ENCODE data around the gene PHF5A.
"Not testable (repeated sequence)": the region's sequence is repeated elsewhere in the genome, so short reads cannot be mapped to it uniquely, and the experiment has no call there.

Gene PHF5A

DNA sequence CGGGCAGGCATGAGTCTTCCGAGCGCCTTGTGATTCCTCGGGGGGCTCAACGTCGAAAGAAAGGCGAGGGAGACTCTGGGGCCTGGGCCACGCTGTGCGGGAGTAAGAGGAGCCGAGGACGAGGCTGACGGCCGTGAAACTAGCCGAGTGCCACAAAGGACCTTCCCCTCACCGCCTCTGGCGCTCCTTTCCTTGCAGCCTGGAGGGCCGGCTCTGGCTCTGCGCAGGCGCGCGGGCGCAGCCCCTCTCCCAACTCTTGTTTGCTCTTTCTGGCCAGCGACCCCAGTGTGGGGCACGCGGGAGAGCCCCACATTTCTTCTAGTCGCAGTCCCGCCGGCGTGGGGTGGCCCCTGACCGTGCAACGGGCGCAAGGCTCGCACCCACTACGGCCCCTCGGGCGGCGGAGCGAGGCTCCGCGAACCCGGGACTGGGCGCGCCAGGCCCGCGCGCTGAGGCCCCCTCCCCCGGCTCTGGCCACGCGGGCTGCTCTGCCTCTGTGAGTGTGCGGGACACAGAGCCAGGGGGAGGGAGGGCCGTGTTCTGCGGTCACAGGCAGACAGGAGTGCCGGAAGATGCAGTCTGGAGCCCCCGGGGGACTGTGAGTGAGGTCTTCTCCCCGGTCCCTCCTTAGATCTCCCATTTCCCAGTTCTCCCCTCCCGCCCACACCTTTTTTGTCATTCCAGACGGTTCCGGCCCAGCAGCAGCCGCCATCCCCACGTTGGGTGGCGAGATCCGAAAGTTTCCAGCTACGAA, 20.9 kb downstream of the PHF5A start:
- TF ChIP-seq POLR2A (IDR thresholded peaks at IDR 0.05; ENCODE audit: low read length) (no peak), GATA1 (IDR thresholded peaks at IDR 0.05; ENCODE audit: low read depth, low read length) (no peak)
- DNase-seq: peak; percentile 82 to 85

DNA sequence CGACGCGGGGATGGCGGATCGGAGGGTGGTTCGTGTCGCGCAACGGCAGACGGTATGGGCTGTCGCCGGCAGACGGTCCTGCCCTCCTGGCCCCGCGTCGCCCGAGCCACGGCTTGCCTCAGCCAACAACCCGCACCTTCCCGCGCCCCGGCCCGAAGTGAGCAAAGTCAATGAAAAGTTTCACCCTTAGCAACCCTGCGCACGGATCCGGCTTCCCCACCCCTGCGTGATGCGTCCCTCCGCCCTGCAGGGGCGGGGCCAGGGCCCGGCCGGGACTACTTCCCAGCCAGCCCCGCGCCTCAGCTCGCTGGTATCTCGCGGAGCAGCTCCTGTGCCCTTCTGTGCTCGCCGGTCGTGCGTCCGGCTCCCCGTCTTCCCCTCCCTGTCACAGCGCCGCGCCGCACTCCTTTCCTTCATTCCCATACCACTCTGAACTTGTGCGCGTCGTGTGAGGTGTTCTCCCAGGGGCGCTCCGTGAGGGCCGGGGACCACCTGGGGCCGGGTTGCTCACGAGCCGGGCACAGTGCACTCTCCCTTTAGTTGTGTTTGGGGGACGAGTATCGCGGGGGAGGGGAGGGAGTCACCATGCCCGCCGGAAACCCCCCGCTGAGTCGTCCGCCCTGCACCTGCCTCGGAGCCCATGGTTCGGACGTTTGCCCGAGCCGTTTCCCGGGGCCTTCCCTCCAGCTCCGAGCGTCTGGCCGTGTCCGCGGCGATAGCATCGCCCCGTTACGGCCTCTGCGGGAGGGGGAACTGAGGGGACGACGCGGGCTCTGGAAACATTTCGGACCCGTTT, 21.7 kb downstream of the PHF5A start, which contains the start of gene TOB2:
Gene TOB2 (minus strand): TSS at position 163 of the 796 bp plus-strand sequence. CDS start 9,456 bp downstream, outside the sequence.
- TF ChIP-seq GATA1 (IDR thresholded peaks at IDR 0.05; ENCODE audit: low read depth, low read length) (no peak), POLR2A (IDR thresholded peaks at IDR 0.05; ENCODE audit: low read length) (peak; percentile 100)

DNA sequence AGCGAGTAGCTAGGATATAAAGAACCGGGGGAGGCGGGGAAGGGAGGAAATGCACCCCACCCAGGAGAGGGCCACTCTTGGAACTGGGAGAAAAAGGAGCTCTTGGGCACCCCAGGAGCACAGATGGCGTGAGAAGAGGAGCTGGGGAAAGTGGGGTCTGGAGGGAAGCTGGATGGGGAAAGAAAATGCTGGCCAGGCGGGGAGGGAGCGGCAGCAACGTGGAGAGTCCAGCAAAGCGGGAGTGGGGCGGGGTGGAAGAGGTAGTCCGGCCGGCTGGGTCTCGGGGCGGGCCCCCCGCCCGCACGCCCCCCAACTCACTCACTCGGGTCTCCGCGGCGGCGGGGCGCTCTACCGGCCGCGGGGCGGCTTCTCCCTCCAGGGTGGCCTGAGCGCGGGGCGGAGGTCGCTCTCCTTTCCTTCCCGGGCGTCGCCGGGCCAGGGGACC, 22.4 kb downstream of the PHF5A start:
- peak in 1 of 2 experiments; percentile 67 for DNase-seq
- TF ChIP-seq POLR2A (IDR thresholded peaks at IDR 0.05; ENCODE audit: low read length) (no peak), GATA1 (IDR thresholded peaks at IDR 0.05; ENCODE audit: low read depth, low read length) (no peak)

More for the DNA sequence above, 21.7 kb downstream of the PHF5A start, which contains the start of gene TOB2:
- DNase-seq: peak; percentile 98

DNA sequence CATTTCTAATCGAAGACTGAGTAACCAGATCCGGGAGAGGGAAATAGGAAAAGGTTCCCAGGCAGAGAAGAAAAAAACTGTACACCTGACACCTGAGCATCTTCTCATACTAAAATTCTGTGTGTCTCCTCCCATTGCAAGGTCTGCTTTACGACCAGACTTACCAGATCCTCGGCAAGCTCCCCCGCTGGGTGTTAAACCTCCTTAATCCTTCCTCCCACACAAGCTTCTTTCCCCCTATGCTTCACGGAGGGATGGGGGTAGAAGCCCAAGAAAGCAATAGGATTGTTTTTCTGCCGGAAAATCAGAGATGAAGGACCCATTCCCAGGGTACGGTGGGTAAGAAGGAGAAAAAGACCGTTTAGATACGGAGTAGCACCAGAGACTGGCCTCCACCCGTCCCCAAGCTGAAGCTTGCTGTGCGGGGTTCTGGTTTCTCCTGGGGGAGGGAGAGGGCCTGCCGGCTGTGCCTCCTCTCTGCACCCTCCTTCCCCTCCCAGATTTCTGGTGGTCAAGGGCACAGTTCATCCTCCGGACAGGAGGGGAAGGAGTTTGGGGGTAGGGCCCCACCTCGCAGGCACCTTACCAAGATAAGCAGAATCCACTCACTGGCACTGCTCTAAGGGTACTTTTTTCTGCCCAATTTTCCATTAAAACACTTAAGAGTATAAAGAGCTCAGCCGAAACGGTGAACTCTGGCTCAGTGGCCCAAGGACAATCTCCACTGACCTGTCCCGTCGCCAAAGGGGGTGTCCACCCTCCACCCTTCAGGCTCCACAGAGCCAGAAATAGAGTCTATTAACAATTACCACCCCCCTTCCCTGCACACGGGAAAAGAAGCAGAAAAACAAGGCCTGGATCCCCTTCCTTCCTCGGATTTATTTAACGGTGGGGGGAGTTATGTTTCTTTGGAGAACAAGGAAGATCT, 23.1 kb downstream of the PHF5A start:
- no peak for TF ChIP-seq GATA1 (IDR thresholded peaks at IDR 0.05; ENCODE audit: low read depth, low read length)
- no peak for TF ChIP-seq POLR2A (IDR thresholded peaks at IDR 0.05; ENCODE audit: low read length)
- peak; percentile 49 to 71 for DNase-seq

DNA sequence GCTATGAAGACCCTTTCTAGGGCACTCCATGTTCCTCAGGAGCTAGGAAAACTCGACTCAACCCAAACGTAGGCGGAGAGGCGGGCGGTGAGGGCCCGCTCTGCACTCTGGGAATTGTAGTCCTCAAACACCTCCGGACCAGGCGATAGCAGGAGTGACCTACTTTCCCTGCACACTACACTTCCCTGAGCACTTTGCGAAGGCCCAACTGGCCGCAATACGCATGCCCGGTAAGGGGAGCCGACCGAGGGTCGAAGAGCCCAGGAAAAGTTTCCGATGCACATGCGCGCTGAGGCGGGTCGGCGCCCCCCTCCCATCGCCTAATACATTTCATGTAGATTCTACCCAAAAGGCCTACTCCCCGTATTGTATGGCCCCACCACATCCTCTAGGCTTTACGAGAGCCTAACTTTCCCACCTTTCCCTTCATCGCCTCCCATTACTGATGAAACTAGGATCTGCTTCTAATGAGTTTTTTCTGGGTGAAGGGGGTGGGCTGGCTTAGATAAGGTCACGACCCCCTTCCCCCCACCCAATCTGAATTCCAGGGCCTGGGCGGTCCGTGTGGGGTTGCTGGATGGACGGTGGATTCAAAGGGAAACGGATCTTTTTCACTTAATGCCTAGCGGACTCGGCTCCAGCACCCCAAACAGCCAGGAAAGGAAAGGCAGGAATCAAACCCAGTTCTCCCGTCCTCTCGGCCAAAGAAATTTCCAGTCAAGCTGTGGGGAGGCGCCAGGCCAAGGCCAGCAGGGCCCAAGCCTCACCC, 23.9 kb downstream of the PHF5A start:
- peak; percentile 89 to 91 for DNase-seq
- TF ChIP-seq GATA1 (IDR thresholded peaks at IDR 0.05; ENCODE audit: low read depth, low read length): no peak
- TF ChIP-seq POLR2A (IDR thresholded peaks at IDR 0.05; ENCODE audit: low read length): peak; percentile 62

DNA sequence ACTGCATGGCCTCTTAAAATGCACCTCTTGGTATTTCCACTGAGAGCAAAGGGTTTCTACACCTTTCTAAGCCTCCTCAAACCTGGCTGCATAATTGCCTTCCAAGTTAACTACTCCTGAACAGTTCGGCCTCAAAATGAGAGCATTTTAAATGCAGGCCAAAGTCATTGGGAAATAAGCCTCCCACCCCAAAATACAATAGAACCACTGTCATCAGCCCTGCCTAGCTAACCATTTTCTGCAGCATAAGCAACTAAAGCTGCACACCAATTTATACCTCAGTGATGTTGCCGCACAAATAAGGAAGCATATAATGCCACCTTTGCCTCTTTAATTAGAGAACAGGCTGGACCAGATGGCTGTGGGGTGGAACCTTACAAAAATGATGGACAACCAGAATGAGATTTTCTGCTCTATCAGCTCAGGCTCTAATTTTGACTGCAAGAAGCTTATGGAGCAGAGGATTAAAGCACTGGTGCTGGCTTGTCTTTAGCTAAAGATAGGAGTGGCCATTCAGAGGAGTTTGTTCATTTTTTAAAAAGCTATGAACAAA, 26.2 kb downstream of the PHF5A start:
- TF ChIP-seq GATA1 (IDR thresholded peaks at IDR 0.05; ENCODE audit: low read depth, low read length) (no peak), POLR2A (IDR thresholded peaks at IDR 0.05; ENCODE audit: low read length) (no peak)
- DNase-seq: no peak

- DNase-seq: not testable (repeated sequence)
Measured at GRCh38 chr22:41440511-41440910, 28.0 kb downstream of the PHF5A start.

DNA sequence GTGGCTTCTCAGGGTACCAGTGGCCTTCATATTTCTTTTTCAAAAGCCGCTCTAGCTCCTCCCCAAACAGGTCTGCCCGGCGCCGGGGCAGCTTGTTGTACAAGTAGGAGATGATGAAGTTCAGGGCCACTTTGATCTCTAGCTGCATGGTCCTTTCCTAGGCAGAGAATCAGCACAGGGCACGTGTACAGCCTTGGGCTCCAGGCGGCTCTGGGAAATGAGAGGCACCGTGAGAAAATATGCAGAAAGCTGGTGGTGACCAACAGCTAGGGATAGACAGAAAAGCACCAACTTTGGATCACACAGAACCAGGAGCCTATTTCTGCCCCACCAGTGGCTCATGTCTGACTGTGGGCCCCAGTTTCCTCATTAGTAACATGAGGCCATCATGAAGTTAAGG, 31.3 kb downstream of the PHF5A start:
- no peak for TF ChIP-seq POLR2A (IDR thresholded peaks at IDR 0.05; ENCODE audit: low read length)
- no peak for TF ChIP-seq GATA1 (IDR thresholded peaks at IDR 0.05; ENCODE audit: low read depth, low read length)

GRCh38 chr22:41436322-41437113, 32.0 kb downstream of the PHF5A start:
- no peak for DNase-seq
- TF ChIP-seq POLR2A (IDR thresholded peaks at IDR 0.05; ENCODE audit: low read length): no peak
- no peak for TF ChIP-seq GATA1 (IDR thresholded peaks at IDR 0.05; ENCODE audit: low read depth, low read length)

More for the DNA sequence above, 31.3 kb downstream of the PHF5A start:
- no peak for DNase-seq

DNA sequence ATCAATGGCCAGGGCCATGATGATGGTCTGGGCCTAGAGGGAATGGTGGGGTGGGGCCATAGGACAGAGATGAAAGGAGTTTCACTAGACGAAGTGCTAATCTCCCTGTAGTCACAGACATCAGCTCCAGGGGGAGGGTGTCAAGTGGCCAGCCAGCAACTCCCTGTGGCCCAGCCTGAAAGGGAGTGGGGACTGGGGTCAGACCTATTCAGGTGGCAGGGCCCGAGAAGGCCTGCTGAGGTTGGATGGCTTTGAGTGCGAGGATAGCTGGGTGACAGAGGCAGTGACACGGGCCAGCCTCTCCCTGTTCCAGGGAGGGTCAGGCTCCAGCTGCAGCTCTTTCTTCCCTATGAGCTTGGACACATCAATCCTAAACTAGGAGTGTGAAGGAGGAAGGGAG, 32.9 kb downstream of the PHF5A start:
- no peak for DNase-seq
- TF ChIP-seq GATA1 (IDR thresholded peaks at IDR 0.05; ENCODE audit: low read depth, low read length): no peak
- TF ChIP-seq POLR2A (IDR thresholded peaks at IDR 0.05; ENCODE audit: low read length): no peak

- not testable (repeated sequence) for DNase-seq
Measured at GRCh38 chr22:41434361-41435003, 34.0 kb downstream of the PHF5A start.

DNA sequence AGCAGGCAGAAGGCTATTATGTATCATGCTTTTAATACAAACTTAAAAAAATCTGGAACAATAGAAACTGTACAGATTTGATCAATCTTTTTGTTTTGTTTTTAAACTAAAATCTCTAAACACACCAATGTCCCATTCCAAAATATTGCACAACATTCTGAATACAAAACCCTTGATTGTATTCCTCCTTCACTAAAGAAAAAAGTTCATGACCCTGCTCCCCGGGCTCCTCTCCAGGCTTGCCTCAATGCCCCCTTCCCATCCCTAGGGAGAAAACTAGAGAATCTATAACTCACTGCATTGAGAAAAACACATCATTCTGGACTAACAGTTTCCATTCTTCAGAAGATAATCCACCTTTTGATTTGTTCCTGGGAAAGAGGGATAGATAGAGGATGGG, 35.0 kb downstream of the PHF5A start:
- not testable (repeated sequence) for DNase-seq

All from erythroblast (primary cell).